AG09319 (cell line): ENCODE data around the gene SLC9A9.

Experiments used
- DNase-seq: peaks from one replicate; pipeline ENCODE4 v3.0.0-alpha.2; 2010; ENCODE audit warnings: low read depth; ENCODE audit errors: extremely low read depth
- CTCF ChIP-seq: IDR thresholded peaks from 2 replicates; pipeline ENCODE4 v1.5.1; 2011; ENCODE audit warnings: low read depth, mild to moderate bottlenecking, inconsistent platforms, low read length, moderate library complexity

The SLC9A9 gene

GRCh38 chr3:143235614-143236204 lies 612.6 kb downstream of the SLC9A9 start:
- no peak for TF ChIP-seq CTCF
- no peak for DNase-seq

GRCh38 chr3:143234526-143234925 lies 613.7 kb downstream of the SLC9A9 start:
- TF ChIP-seq CTCF, result no peak
- DNase-seq, result no peak

- TF ChIP-seq CTCF, result no peak
- no peak for DNase-seq
Observed at GRCh38 chr3:143232981-143233380, 615.3 kb downstream of the SLC9A9 start.

GRCh38 chr3:143228405-143228804 lies 619.9 kb downstream of the SLC9A9 start:
- TF ChIP-seq CTCF, result no peak
- DNase-seq, result no peak

GRCh38 chr3:143226678-143227291 lies 621.5 kb downstream of the SLC9A9 start:
- no peak for TF ChIP-seq CTCF
- DNase-seq, result no peak

GRCh38 chr3:143224716-143225115 lies 623.6 kb downstream of the SLC9A9 start:
- no peak for TF ChIP-seq CTCF
- no peak for DNase-seq

GRCh38 chr3:143222981-143223380 lies 625.3 kb downstream of the SLC9A9 start:
- DNase-seq, result no peak
- TF ChIP-seq CTCF, result no peak
